Spinal cord (tissue), 10 donors: Measurements from ENCODE around the gene ZNF274. TPM values are rescaled to one million over a fixed set of nuclear protein-coding genes. Genes with fewer than 3 reads are reported as not detected.

Experiments used
- DNase-seq, 6 donors: peaks; one replicate each; pipeline versions ENCODE4 v3.0.0 to v3.0.0-alpha.2; 2013 to 2015; ENCODE audit warnings: low spot score in 6 of 6, low read depth in 4 of 6
- H3K27ac ChIP-seq: one replicate; pipeline ENCODE4 v1.5.1; 2013; ENCODE audit warnings: low read depth, low read length, control low read depth
- H3K27me3 ChIP-seq: one replicate; pipeline ENCODE4 v1.6.1; 2013; ENCODE audit warnings: low read length; ENCODE audit not compliant: control insufficient read depth, insufficient read depth
- H3K36me3 ChIP-seq: one replicate; pipeline ENCODE4 v1.6.1; 2013; ENCODE audit warnings: low read length; ENCODE audit not compliant: control insufficient read depth, insufficient read depth
- H3K4me1 ChIP-seq: one replicate; pipeline ENCODE4 v1.6.1; 2013; ENCODE audit warnings: low read length; ENCODE audit not compliant: control insufficient read depth, insufficient read depth
- H3K4me3 ChIP-seq: one replicate; pipeline ENCODE4 v1.5.1; 2013; ENCODE audit warnings: low read depth, low read length, control low read depth
- H3K9me3 ChIP-seq: one replicate; pipeline ENCODE4 v1.6.1; 2013; ENCODE audit warnings: low read length; ENCODE audit not compliant: control insufficient read depth, insufficient read depth
- WGBS: methylation state at CpG from one replicate; pipeline ENCODE4 v1.1.5; 2013; ENCODE audit warnings: missing lambda C conversion rate; ENCODE audit not compliant: insufficient coverage; 5-methylcytosine and 5-hydroxymethylcytosine counted together
- polyA plus RNA-seq, 2 donors: library from polyadenylated mRNA; unstranded; fragments of 120-200 nt; gene quantifications; one replicate each; pipeline ENCODE4 v1.2.1, GENCODE V29; 2013; ENCODE audit not compliant: insufficient read length in 2 of 2
- total RNA-seq, 2 donors: library from RNA; depleted of rRNA in 1 of 2; stranded (reverse); fragments of 120-200 nt in 1 of 2; fragments of >200 nt in 1 of 2; gene quantifications; one replicate each; pipeline versions ENCODE4 v1.2.3 to v1.2.4, GENCODE V29; 2013 to 2014
- donor health status: healthy.

ZNF274 gene
- total and polyA plus RNA-seq, 4 donors = 18.8 to 28.5 (median 24.0) TPM

DNA sequence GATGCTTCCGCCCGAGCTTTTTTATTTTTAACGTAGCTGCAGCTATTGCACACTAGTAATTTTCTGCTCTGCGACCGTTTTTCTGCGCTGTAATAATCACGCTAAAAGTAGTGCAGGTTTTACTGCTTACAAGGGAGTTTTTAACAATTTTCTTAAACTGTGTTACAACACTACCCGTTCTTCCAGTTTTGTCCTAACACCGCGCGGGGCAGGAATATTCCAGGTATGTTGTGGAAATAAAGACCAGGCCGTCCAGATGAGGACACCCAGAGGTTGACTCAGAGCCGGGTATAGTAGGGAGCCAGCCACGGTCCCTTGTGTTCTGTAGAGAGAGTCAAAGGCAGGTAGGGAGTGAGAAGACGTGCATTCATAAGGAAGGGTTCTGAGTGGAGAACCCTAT, 21.7 kb downstream of the ZNF274 start:
- H3K27ac ChIP-seq = no peak overlapping the region
- WGBS = 36% methylated on average over 6 of the region's 15 CpGs
- peaks cover 52% of the 10 kb centered on the region for H3K9me3 ChIP-seq
- no peaks in the 10 kb centered on the region for H3K4me1 ChIP-seq
- H3K4me3 ChIP-seq = no peak overlapping the region
- DNase-seq = no peak
- H3K27me3 ChIP-seq = no peaks in the 10 kb centered on the region
- peaks cover 52% of the 10 kb centered on the region for H3K36me3 ChIP-seq

DNA sequence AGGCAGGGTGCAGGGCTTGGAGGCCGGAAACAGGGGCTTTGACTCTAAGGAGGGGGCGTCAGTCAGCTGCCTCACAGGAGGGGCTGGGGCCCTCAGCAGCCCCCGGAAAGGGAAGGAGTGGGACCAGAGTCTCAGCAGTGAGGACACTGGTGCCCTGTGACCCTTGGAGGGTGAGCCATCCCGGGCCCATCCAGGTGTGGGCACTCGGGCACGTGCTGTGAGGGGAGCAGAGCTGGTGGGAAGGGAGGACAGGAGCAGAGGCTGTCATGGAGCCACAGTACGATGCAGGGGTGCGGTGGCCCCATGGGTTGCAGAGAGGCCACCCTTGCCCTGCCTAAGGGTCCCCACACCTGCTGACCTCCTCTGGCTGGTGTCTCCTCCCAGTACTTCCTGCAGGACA, 26.7 kb downstream of the ZNF274 start:
- H3K27me3 ChIP-seq = no peaks in the 10 kb centered on the region
- peaks cover 59% of the 10 kb centered on the region for H3K9me3 ChIP-seq
- WGBS = 97% methylated on average over 8 of the region's 8 CpGs
- H3K4me1 ChIP-seq = no peaks in the 10 kb centered on the region
- H3K36me3 ChIP-seq = peaks cover 76% of the 10 kb centered on the region
- no peak overlapping the region for H3K27ac ChIP-seq
- DNase-seq = no peak
- no peak overlapping the region for H3K4me3 ChIP-seq

GRCh38 chr19:58212336-58213074, 29.6 kb downstream of the ZNF274 start:
- WGBS = 97% methylated on average over 13 of the region's 17 CpGs
- Histone ChIP-seq H3K27ac (no peak overlapping the region), H3K4me3 (no peak overlapping the region), H3K9me3 (peaks cover 60% of the 10 kb centered on the region), H3K27me3 (no peaks in the 10 kb centered on the region), H3K4me1 (no peaks in the 10 kb centered on the region), H3K36me3 (peaks cover 68% of the 10 kb centered on the region)
- DNase-seq = no peak

DNA sequence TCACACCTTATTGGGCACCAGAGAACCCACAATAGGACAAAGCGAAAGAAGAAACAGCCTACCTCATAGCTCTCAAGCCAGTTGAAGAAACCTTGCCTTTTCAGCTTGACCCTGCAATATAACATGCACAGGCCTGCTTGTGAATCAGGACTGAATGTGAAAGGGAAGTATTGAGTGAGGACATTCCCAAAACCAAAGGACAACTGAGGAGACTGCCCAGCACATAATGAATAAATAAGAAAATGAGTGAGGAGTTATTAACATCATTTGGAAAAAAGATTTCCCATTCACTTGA, 30.2 kb downstream of the ZNF274 start:
- H3K9me3 ChIP-seq = peaks cover 58% of the 10 kb centered on the region
- no peak overlapping the region for H3K4me3 ChIP-seq
- H3K4me1 ChIP-seq = no peaks in the 10 kb centered on the region
- WGBS = no CpG with 5 or more reads among the region's 1 CpG
- no peak overlapping the region for H3K27ac ChIP-seq
- no peak for DNase-seq
- peaks cover 63% of the 10 kb centered on the region for H3K36me3 ChIP-seq
- no peaks in the 10 kb centered on the region for H3K27me3 ChIP-seq

DNA sequence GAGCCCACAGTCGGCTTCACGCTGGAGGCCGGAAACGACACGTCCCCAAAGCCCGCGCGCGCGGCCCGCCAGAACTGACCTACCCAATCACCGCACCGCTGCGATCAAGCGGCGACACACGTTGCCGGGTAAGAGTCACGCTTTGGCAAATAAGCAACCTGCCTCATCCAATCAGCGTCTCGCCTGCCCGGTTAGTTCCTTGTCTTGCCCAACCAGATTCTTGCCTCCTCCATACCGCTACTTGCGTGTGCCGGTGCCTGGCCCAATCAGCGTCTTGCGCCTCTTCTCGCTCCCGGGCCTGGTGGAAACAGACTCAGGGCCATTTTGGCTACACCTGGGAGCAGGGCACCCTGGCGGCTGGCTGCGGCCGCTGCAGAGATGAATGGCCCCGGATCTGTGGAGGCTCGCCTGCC, 34.2 kb downstream of the ZNF274 start:
- H3K27ac ChIP-seq = no peak overlapping the region
- H3K4me1 ChIP-seq = no peaks in the 10 kb centered on the region
- no peak overlapping the region for H3K4me3 ChIP-seq
- H3K9me3 ChIP-seq = peaks cover 44% of the 10 kb centered on the region
- 33% methylated on average over 34 of the region's 34 CpGs for WGBS
- no peak for DNase-seq
- no peaks in the 10 kb centered on the region for H3K27me3 ChIP-seq
- peaks cover 23% of the 10 kb centered on the region for H3K36me3 ChIP-seq

- peaks cover 37% of the 10 kb centered on the region for H3K9me3 ChIP-seq
- H3K27me3 ChIP-seq = no peaks in the 10 kb centered on the region
- no peak overlapping the region for H3K27ac ChIP-seq
- no peak overlapping the region for H3K4me3 ChIP-seq
- WGBS = 97% methylated on average over 24 of the region's 25 CpGs
- peaks cover 16% of the 10 kb centered on the region for H3K36me3 ChIP-seq
- no peak for DNase-seq
- H3K4me1 ChIP-seq = no peaks in the 10 kb centered on the region
Measured at GRCh38 chr19:58217607-58218391, 34.9 kb downstream of the ZNF274 start.

DNA sequence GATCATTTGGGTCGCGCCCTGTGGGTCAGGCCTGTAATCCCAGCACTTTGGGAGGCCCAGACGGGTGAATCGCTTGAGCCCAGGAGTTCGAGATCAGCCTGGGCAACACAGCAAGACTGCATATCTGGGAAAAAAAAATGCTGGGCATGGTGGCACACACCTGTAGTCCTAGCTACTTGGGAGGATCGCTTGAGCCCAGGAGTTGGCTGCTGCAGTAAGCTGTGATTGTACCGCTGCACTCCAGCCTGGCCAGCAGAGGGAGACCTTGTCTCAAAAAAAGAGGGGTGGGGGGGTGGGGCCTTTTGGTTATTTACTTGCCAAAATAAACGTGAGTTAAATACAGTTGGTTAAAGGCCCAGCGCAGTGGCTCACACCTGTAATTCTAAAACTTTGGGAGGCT, 36.0 kb downstream of the ZNF274 start:
- 39% methylated on average over 8 of the region's 9 CpGs for WGBS
- H3K27ac ChIP-seq = no peak overlapping the region
- H3K27me3 ChIP-seq = no peaks in the 10 kb centered on the region
- no peak overlapping the region for H3K4me3 ChIP-seq
- DNase-seq = no peak
- no peaks in the 10 kb centered on the region for H3K4me1 ChIP-seq
- peaks cover 7% of the 10 kb centered on the region for H3K36me3 ChIP-seq
- peaks cover 32% of the 10 kb centered on the region for H3K9me3 ChIP-seq

DNA sequence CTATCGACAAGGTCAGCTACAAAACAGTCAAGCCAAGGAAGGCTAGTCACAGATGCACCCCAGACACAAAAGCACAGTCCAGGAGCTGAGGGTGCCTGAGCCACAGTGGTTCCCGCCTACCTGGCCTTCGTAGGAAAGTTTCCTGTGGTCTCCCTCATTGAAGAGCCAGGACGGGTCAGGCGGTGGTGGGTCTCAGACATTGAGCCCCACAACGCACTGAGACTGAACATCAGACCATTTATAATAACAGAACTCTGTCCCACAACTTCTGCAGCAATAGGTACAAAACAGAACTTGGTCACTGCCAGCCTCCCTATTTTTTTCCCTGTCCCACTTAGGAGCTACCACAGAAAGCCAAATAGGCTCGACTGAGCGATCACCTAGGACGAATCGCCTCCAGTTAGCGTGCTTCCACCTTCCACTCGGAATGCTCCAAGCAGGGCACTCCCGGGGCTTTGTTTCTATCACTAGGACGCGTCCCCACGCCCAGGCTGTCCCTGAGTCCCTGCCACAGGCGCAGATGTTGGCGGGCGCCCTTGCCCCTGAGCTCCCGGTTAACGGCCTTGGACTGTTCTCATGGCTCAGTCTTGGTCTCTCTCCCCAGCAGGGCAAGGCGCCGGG, 45.2 kb downstream of the ZNF274 start:
- Histone ChIP-seq H3K36me3 (peaks cover 25% of the 10 kb centered on the region), H3K27ac (peak overlapping the region; percentile 92), H3K4me3 (peak overlapping the region; percentile 84), H3K9me3 (peaks cover 2% of the 10 kb centered on the region), H3K4me1 (peaks cover 23% of the 10 kb centered on the region), H3K27me3 (no peaks in the 10 kb centered on the region)
- DNase-seq = peak in 1 of 6 donors; percentile 0
- WGBS = 7% methylated on average over 23 of the region's 23 CpGs

- Histone ChIP-seq H3K9me3 (peaks cover 2% of the 10 kb centered on the region), H3K27ac (peak within 1 kb of the TSS; percentile 92), H3K4me3 (peak within 1 kb of the TSS; percentile 84), H3K36me3 (peaks cover 26% of the 10 kb centered on the region), H3K27me3 (no peaks in the 10 kb centered on the region), H3K4me1 (peaks cover 23% of the 10 kb centered on the region)
- peak; percentile 38 to 91 (median 60) for DNase-seq
- WGBS = 0% methylated on average over 62 of the region's 62 CpGs
Measured at GRCh38 chr19:58228585-58229254, 45.9 kb downstream of the ZNF274 start, which contains the start of gene ZNF544. Gene ZNF544, plus strand, starts transcription at chr19:58228914. Its CDS starts 15,110 bp downstream, at chr19:58244024.
